Fibroblast of mammary gland (primary cell): ENCODE results near the gene GNG4.

Experiments
- DNase-seq: peaks from one replicate; pipeline ENCODE4 v3.0.0-alpha.2; 2010; ENCODE audit warnings: low read depth
- H3K4me3 ChIP-seq: 2 replicates; pipeline ENCODE4 v1.5.1; 2011; ENCODE audit warnings: low read depth, mild to moderate bottlenecking, low read length, moderate library complexity; ENCODE audit not compliant: control insufficient read depth
- CTCF ChIP-seq: conservative IDR thresholded peaks from 2 replicates; pipeline ENCODE4 v1.5.1; 2011; ENCODE audit warnings: low read depth, low read length, inconsistent platforms; ENCODE audit not compliant: control insufficient read depth, insufficient read depth

The GNG4 gene

GRCh38 chr1:235679644-235680043 lies 30.1 kb upstream of the GNG4 start:
- DNase-seq = no peak
- no peak overlapping the region for H3K4me3 ChIP-seq
- TF ChIP-seq CTCF = no peak

DNA sequence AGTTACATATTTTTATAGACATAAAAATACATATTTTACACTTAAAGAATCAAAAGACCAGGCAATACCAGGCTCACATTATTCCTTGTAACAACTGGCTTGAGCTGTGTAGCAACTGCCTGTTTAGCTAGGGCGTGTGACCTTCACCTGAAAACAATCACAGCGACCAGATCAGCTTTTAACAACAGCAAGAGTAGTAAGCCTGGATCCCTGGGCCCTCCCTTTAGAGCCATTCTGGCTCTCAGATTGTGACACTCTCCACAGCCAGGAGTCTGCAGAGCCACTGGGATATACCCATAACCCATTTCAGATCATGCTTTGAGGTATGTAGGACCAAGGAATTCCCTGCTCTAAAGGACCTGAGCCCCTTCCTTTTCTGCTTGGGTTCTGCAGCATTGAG lies 29.4 kb upstream of the GNG4 start:
- no peak for TF ChIP-seq CTCF
- no peak for DNase-seq
- no peak overlapping the region for H3K4me3 ChIP-seq

- H3K4me3 ChIP-seq = no peak overlapping the region
- peak; percentile 48 for DNase-seq
- TF ChIP-seq CTCF = no peak
Observed at GRCh38 chr1:235675152-235675890, 25.7 kb upstream of the GNG4 start.

- DNase-seq = no peak
- no peak for TF ChIP-seq CTCF
- H3K4me3 ChIP-seq = no peak overlapping the region
Observed at GRCh38 chr1:235673981-235674380, 24.4 kb upstream of the GNG4 start.

GRCh38 chr1:235671992-235672391 lies 22.4 kb upstream of the GNG4 start:
- no peak for DNase-seq
- H3K4me3 ChIP-seq = no peak overlapping the region
- no peak for TF ChIP-seq CTCF

DNA sequence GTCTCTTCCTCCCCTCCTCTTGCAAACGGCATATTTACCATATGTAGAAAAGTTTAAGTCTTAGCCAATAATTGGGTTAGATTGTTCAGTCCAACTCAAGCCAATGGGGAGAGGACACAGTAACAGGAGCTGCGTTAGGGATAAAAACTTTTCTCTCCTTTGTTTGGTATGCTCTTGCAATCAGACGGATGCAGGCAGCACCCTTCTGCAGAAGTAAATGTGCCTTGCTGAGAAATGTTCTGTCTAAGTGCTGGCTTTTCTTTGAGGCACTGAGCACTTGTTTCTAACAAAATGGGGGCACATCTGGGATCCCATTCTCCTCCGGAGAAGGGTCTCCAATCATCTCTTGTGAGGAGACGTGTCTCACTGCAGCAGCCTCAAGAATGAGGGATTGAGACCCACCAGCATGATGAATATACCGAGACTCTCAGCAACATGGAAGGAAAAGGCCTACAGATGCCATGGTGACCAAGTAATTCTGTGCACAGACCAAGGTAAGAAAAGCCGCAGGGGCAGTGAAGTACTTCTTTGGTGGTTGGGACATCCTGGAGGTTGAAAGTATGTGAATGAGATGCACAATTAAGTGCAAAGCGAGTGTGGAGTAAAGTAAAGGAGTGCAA lies 20.7 kb upstream of the GNG4 start:
- DNase-seq = no peak
- no peak for TF ChIP-seq CTCF
- no peak overlapping the region for H3K4me3 ChIP-seq

DNA sequence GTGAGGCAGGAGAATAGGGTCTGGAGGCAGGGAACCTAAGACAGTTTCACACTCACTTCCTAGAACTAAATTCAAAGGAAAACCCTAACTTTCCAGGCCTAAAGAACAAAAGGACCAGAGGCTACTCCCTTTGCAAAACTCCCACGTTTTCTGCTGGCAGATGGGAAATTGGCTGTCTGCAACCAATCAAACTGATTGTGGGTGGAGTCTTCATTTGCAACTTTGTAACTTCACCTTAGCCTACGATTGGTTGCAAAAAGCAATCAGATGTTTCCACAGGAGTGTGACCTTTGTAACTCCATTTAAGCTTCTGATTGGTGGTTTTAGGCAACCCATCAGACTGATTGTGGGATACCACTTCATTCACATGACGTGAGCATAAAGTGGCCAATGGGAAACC lies 19.7 kb upstream of the GNG4 start:
- no peak for DNase-seq
- TF ChIP-seq CTCF = no peak
- H3K4me3 ChIP-seq = no peak overlapping the region
